ENCODE data around the gene ZDHHC13. TPM values are rescaled to one million over a fixed set of nuclear protein-coding genes. Genes with fewer than 3 reads are reported as not detected.

The ZDHHC13 gene
- polyA plus RNA-seq, 1 donor from 2014 or later: 70.0 TPM

DNA sequence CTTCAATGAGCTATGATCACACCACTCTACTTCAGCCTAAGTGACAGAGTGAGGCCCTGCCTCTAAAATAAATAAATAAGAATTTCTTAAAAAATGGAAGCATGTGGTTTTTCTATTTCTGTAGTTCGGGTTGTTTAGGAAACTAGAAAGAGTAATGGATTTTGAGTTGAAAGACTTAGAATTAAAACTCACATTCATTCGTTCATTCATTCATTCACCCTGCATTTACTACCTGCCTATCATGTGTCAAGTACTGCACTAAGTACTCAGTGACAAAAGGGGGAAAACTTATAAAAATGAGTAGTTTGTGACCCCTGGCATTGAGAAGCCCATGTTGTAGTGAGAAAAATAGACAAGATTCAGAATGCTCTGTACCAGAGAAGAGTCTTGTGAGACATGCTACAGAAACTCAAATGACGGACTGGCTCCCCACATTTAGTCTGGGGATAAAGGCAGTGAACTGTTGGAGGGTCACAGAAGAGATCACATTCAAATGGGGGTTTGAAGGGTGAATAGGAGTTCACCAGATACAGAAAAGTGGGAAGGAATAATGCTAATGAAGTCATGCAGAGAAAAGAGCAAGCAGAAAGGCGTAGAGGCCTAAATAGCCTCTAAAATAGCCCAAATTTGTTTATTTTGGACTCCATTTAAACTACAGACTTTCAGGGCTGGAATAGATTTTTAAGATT, 77.8 kb downstream of the ZDHHC13 start:
- Histone ChIP-seq H3F3A (ENCODE audit: insufficient read depth, low read length, poor library complexity, severe bottlenecking) (no peaks in the 10 kb centered on the region), H2AFZ (ENCODE audit: low read depth, low read length) (no peak overlapping the region), H3K9me2 (ENCODE audit: insufficient read depth, low read length) (no peaks in the 10 kb centered on the region), H3K4me2 (ENCODE audit: low read length) (no peak overlapping the region), H4K20me1 (ENCODE audit: insufficient read depth) (no peaks in the 10 kb centered on the region), H3K27ac (ENCODE audit: low read length) (no peak overlapping the region), H3K36me3 (ENCODE audit: insufficient read depth, low read length) (no peaks in the 10 kb centered on the region), H3K79me2 (replicated peaks; ENCODE audit: insufficient read depth, low read length) (no peaks in the 10 kb centered on the region), H3K9ac (ENCODE audit: low read length) (no peak overlapping the region), H3K4me3 (ENCODE audit: low read length) (no peak overlapping the region), H3K27me3 (ENCODE audit: insufficient read depth, low read depth, low read length) (no peaks in the 10 kb centered on the region), H3K9me3 (ENCODE audit: low read length) (no peaks in the 10 kb centered on the region)
- no peak for TF ChIP-seq EP300 (conservative IDR thresholded peaks at IDR 0.05; ENCODE audit: poor library complexity, severe bottlenecking)
- no peak for TF ChIP-seq SMC3 (conservative IDR thresholded peaks at IDR 0.05; ENCODE audit: poor library complexity)
- no peak for TF ChIP-seq MXI1 (conservative IDR thresholded peaks at IDR 0.05; ENCODE audit: poor library complexity, severe bottlenecking)
- TF ChIP-seq, protein P1, sequence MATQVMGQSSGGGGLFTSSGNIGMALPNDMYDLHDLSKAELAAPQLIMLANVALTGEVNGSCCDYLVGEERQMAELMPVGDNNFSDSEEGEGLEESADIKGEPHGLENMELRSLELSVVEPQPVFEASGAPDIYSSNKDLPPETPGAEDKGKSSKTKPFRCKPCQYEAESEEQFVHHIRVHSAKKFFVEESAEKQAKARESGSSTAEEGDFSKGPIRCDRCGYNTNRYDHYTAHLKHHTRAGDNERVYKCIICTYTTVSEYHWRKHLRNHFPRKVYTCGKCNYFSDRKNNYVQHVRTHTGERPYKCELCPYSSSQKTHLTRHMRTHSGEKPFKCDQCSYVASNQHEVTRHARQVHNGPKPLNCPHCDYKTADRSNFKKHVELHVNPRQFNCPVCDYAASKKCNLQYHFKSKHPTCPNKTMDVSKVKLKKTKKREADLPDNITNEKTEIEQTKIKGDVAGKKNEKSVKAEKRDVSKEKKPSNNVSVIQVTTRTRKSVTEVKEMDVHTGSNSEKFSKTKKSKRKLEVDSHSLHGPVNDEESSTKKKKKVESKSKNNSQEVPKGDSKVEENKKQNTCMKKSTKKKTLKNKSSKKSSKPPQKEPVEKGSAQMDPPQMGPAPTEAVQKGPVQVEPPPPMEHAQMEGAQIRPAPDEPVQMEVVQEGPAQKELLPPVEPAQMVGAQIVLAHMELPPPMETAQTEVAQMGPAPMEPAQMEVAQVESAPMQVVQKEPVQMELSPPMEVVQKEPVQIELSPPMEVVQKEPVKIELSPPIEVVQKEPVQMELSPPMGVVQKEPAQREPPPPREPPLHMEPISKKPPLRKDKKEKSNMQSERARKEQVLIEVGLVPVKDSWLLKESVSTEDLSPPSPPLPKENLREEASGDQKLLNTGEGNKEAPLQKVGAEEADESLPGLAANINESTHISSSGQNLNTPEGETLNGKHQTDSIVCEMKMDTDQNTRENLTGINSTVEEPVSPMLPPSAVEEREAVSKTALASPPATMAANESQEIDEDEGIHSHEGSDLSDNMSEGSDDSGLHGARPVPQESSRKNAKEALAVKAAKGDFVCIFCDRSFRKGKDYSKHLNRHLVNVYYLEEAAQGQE (IDR thresholded peaks at IDR 0.05; ENCODE audit: borderline replicate concordance): no peak
- no peak for TF ChIP-seq RAD21 (conservative IDR thresholded peaks at IDR 0.05)
- no peak for TF ChIP-seq EZH2 (IDR thresholded peaks at IDR 0.05; ENCODE audit: borderline replicate concordance, insufficient read depth, low read length, poor library complexity, severe bottlenecking)
- TF ChIP-seq POLR2AphosphoS5 (IDR thresholded peaks at IDR 0.05): no peak
- no peak for TF ChIP-seq TAF1 (IDR thresholded peaks at IDR 0.05; ENCODE audit: low read depth)
- TF ChIP-seq, protein P2, sequence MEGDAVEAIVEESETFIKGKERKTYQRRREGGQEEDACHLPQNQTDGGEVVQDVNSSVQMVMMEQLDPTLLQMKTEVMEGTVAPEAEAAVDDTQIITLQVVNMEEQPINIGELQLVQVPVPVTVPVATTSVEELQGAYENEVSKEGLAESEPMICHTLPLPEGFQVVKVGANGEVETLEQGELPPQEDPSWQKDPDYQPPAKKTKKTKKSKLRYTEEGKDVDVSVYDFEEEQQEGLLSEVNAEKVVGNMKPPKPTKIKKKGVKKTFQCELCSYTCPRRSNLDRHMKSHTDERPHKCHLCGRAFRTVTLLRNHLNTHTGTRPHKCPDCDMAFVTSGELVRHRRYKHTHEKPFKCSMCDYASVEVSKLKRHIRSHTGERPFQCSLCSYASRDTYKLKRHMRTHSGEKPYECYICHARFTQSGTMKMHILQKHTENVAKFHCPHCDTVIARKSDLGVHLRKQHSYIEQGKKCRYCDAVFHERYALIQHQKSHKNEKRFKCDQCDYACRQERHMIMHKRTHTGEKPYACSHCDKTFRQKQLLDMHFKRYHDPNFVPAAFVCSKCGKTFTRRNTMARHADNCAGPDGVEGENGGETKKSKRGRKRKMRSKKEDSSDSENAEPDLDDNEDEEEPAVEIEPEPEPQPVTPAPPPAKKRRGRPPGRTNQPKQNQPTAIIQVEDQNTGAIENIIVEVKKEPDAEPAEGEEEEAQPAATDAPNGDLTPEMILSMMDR (IDR thresholded peaks at IDR 0.05; ENCODE audit: poor library complexity, severe bottlenecking): no peak

DNA sequence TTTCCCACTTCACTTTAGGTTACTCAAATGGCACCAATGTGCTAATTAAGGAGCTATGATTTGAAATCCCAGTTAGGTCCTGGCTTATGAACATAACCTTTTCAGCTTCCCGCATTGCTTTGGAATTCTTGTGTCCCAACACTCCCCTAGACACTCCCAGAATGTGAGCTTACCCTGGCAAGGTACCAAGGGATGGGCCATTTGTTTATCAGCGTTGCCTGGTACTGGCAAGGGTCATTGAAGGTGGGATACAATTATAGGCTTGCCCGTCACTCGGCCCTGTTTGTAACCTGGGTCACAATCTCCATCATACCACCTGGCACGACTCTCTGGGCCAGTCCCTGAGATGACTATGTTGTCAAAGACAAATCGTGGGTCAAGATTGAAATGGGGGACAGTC, 79.5 kb downstream of the ZDHHC13 start:
- no peaks in the 10 kb centered on the region for H4K20me1 ChIP-seq (ENCODE audit: insufficient read depth)
- no peak overlapping the region for H3K4me2 ChIP-seq (ENCODE audit: low read length)
- no peak overlapping the region for H3K9ac ChIP-seq (ENCODE audit: low read length)
- H3K36me3 ChIP-seq (ENCODE audit: insufficient read depth, low read length): no peaks in the 10 kb centered on the region
- H3K9me2 ChIP-seq (ENCODE audit: insufficient read depth, low read length): no peaks in the 10 kb centered on the region
- no peaks in the 10 kb centered on the region for H3K79me2 ChIP-seq (replicated peaks; ENCODE audit: insufficient read depth, low read length)
- no peak overlapping the region for H3K4me3 ChIP-seq (ENCODE audit: low read length)
- no peaks in the 10 kb centered on the region for H3K27me3 ChIP-seq (ENCODE audit: insufficient read depth, low read depth, low read length)
- H3F3A ChIP-seq (ENCODE audit: insufficient read depth, low read length, poor library complexity, severe bottlenecking): no peaks in the 10 kb centered on the region
- H3K9me3 ChIP-seq (ENCODE audit: low read length): no peaks in the 10 kb centered on the region
- no peak overlapping the region for H3K27ac ChIP-seq (ENCODE audit: low read length)
- no peak for TF ChIP-seq EP300 (conservative IDR thresholded peaks at IDR 0.05; ENCODE audit: poor library complexity, severe bottlenecking)
- no peak for TF ChIP-seq RAD21 (conservative IDR thresholded peaks at IDR 0.05)
- no peak for TF ChIP-seq EZH2 (IDR thresholded peaks at IDR 0.05; ENCODE audit: borderline replicate concordance, insufficient read depth, low read length, poor library complexity, severe bottlenecking)
- no peak for TF ChIP-seq SMC3 (conservative IDR thresholded peaks at IDR 0.05; ENCODE audit: poor library complexity)
- TF ChIP-seq, protein P2 (IDR thresholded peaks at IDR 0.05; ENCODE audit: poor library complexity, severe bottlenecking): no peak
- no peak for TF ChIP-seq MXI1 (conservative IDR thresholded peaks at IDR 0.05; ENCODE audit: poor library complexity, severe bottlenecking)
- TF ChIP-seq POLR2AphosphoS5 (IDR thresholded peaks at IDR 0.05): no peak
- no peak overlapping the region for H2AFZ ChIP-seq (ENCODE audit: low read depth, low read length)

Measured in neural cell (in vitro differentiated cells).